Activated T-cell treated with anti-CD3 and anti-CD28 coated beads for 1 hour (primary cell): Measurements from ENCODE around the gene HBZ.
"Not testable (repeated sequence)": the region's sequence is repeated elsewhere in the genome, so short reads cannot be mapped to it uniquely, and the experiment has no call there.

Experiments
- DNase-seq: peaks from one replicate; pipeline ENCODE4 v3.0.0-alpha.2; 2020; ENCODE audit warnings: low read depth

The HBZ gene

GRCh38 chr16:180101-180675 lies 27.7 kb downstream of the HBZ start, which contains the start of gene HBQ1:
TSS of gene HBQ1 (plus strand) at chr16:180459. CDS start at chr16:180487, 28 bp downstream.
- peak; percentile 22 for DNase-seq

- peak; percentile 81 for DNase-seq
Observed at GRCh38 chr16:180681-181564, 28.5 kb downstream of the HBZ start.

GRCh38 chr16:181565-182021 lies 29.1 kb downstream of the HBZ start:
- DNase-seq: no peak

- DNase-seq: no peak
Observed at GRCh38 chr16:183005-183404, 30.6 kb downstream of the HBZ start.

- DNase-seq: no peak
Observed at GRCh38 chr16:185213-185612, 32.8 kb downstream of the HBZ start.

GRCh38 chr16:185691-186090 lies 33.2 kb downstream of the HBZ start:
- DNase-seq: no peak

- no peak for DNase-seq
Observed at GRCh38 chr16:187330-187729, 34.9 kb downstream of the HBZ start.

- DNase-seq: peak; percentile 20
Observed at GRCh38 chr16:188674-189073, 36.2 kb downstream of the HBZ start.

- DNase-seq: no peak
Observed at GRCh38 chr16:189604-190186, 37.3 kb downstream of the HBZ start.

GRCh38 chr16:191831-192230 lies 39.4 kb downstream of the HBZ start:
- no peak for DNase-seq

GRCh38 chr16:192686-193085 lies 40.2 kb downstream of the HBZ start:
- DNase-seq: no peak

- no peak for DNase-seq
Observed at GRCh38 chr16:193441-193840, 41.0 kb downstream of the HBZ start.

GRCh38 chr16:194516-194915 lies 42.1 kb downstream of the HBZ start:
- DNase-seq: no peak

GRCh38 chr16:200388-200787 lies 47.9 kb downstream of the HBZ start:
- no peak for DNase-seq

GRCh38 chr16:203246-203645 lies 50.8 kb downstream of the HBZ start:
- no peak for DNase-seq

GRCh38 chr16:204046-204445 lies 51.6 kb downstream of the HBZ start:
- DNase-seq: not testable (repeated sequence)
